ENCODE results near the gene MYCL.

- TF ChIP-seq CTCF (IDR thresholded peaks at IDR 0.05; ENCODE audit: insufficient read depth, low read length, poor library complexity, severe bottlenecking), result no peak
- no peak for TF ChIP-seq EZH2phosphoT487 (conservative IDR thresholded peaks at IDR 0.05; ENCODE audit: low read length)
These were observed 42.8 kb upstream of the MYCL start for GRCh38 chr1:39944410-39945112.

Measured in SU-DHL-6 (cell line).